ENCODE results near the gene CREB3L1. TPM values are rescaled to one million over a fixed set of nuclear protein-coding genes. Genes with fewer than 3 reads are reported as not detected.

Gene CREB3L1
- total RNA-seq (2022; extraction: Qiagen RNA extraction) = 3.7 to 5.3 TPM (median 4.5 TPM) in 5 replicates

DNA sequence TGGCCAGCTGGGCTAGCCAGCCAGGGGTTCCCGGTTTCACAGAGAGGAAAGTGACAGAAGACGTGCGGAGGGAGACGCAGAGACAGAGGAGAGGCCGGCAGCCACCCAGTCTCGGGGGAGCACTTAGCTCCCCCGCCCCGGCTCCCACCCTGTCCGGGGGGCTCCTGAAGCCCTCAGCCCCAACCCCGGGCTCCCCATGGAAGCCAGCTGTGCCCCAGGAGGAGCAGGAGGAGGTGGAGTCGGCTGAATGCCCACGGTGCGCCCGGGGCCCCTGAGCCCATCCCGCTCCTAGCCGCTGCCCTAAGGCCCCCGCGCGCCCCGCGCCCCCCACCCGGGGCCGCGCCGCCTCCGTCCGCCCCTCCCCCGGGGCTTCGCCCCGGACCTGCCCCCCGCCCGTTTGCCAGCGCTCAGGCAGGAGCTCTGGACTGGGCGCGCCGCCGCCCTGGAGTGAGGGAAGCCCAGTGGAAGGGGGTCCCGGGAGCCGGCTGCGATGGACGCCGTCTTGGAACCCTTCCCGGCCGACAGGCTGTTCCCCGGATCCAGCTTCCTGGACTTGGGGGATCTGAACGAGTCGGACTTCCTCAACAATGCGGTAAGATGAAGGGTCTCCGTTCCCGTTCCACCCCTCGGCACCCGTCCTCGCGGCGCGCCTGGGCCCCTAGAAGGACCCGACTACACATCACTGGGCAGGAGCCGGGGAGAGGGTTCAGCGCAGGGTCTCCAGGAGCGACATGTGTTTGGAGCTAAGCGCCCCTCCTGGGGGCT, at the start of gene CREB3L1:
TSS of gene CREB3L1 (plus strand) at position 41 of the 765 bp plus-strand sequence. CDS start at position 491, 450 bp downstream.

DNA sequence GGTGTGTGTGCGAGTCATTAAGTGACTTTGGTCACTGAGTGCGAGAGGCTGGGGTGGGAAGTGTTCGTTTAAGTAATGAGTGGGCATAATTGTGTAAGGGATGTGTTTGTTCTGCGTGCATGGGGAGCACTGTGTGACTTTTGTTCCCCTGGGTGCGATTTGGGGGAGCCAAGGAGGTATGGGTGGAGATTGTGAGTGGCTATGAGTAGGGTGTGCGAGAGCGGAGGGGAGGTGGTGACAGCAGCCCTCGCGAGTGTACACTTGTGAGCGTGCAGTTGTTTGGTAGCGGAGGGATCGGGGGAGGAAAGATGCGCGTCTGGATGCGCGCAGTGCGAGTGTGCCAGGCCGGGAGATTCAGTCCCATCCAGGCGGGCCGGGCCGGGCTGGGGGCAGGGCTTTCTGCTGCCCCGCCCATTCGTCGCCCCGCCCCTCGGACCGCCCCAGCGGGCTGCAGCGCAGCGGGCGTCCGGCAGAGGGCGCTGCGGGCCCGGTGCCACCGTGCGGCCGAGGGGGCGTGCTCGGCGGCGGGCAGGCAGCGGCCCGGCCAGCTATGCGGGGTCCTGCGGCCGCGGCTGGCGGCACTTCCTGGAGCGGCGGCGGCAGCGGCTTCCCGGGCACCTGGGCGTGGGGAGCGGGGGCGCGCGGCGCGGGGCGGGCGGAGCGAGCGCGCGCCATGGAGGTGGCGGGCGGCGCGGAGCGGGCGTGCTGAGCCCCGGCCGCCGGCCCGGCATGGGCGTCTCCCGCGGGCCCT, 69.6 kb downstream of the CREB3L1 start, which contains the start of gene DGKZ:
TSS of gene DGKZ (plus strand) at position 578 of the 751 bp plus-strand sequence. CDS start 197 bp downstream, outside the sequence.

Other genes starting within 250 kb of the CREB3L1 start
- gene PHF21A, start 156.2 kb upstream of the CREB3L1 start, total RNA-seq (2022; extraction: Qiagen RNA extraction) = 9.0 to 10.6 TPM (median 9.9 TPM) in 5 replicates
- 43.3 to 50.5 TPM (median 47.1 TPM) in 5 replicates for gene DGKZ, start 69.8 kb downstream of the CREB3L1 start, total RNA-seq (2022; extraction: Qiagen RNA extraction)
- 13.3 to 20.6 TPM (median 19.0 TPM) in 5 replicates for gene MDK, start 104.0 kb downstream of the CREB3L1 start, total RNA-seq (2022; extraction: Qiagen RNA extraction)
- 0.25 to 0.86 TPM (median 0.55 TPM) in 5 replicates for gene CHRM4, start 114.1 kb downstream of the CREB3L1 start, total RNA-seq (2022; extraction: Qiagen RNA extraction)

Measured in A549 treated with Hydrocortisone at 1 μM for 4 hours (cell line).